AG04450 (cell line): Measurements from ENCODE around the gene PPP1R14D. TPM values are rescaled to one million over a fixed set of nuclear protein-coding genes. Genes with fewer than 3 reads are reported as not detected.

Experiments
- CTCF ChIA-PET: fragments of 300-600, 350-600 bp; formaldehyde crosslinking; extraction: SDS; loops from one replicate; lab custom pipeline; 2022; ENCODE audit warnings: antibody characterized with exemption, inconsistent platforms; lab: Charles Lee
- POLR2A ChIA-PET: fragments of 350-600 bp; formaldehyde crosslinking; extraction: SDS; loops from one replicate; lab custom pipeline; 2021; ENCODE audit warnings: antibody characterized with exemption, inconsistent platforms; lab: Yijun Ruan, JAX
- DNase-seq: peaks from one replicate; pipeline ENCODE4 v3.0.0-alpha.2; 2011; ENCODE audit warnings: low read depth, low spot score
- H3K27ac ChIP-seq: one replicate; pipeline ENCODE4 v1.5.1; 2012; ENCODE audit warnings: low read depth, low read length, control low read depth
- H3K27me3 ChIP-seq: one replicate; pipeline ENCODE4 v1.6.0; 2012; ENCODE audit warnings: low read length; ENCODE audit not compliant: control insufficient read depth, insufficient read depth
- H3K4me3 ChIP-seq: 2 replicates; pipeline ENCODE4 v1.5.1; 2011; ENCODE audit warnings: mild to moderate bottlenecking, low read depth, low read length, control low read depth
- H3K9me3 ChIP-seq: 2 replicates; pipeline ENCODE4 v1.5.1; 2012; ENCODE audit warnings: low read length; ENCODE audit not compliant: control insufficient read depth, insufficient read depth
- CTCF ChIP-seq: IDR thresholded peaks from 2 replicates; pipeline ENCODE4 v1.5.1; 2011; ENCODE audit warnings: low read depth, low read length, control low read depth, inconsistent platforms
- polyA plus RNA-seq: library from polyadenylated mRNA; depleted of rRNA; stranded (reverse); fragments of >200 nt; gene quantifications from 2 replicates; pipeline ENCODE4 v1.2.3, GENCODE V29; 2011

The PPP1R14D gene
- polyA plus RNA-seq, 1 experiment, result not detected

GRCh38 chr15:40775740-40776536 lies 52.6 kb downstream of the PPP1R14D start:
- ChIA-PET POLR2A (no interaction called here), CTCF (interaction anchor here (1.0 kb wide), 2 partner anchors 9 to 186 kb away, joined by 3 to 7 read pairs; no protein-coding TSS in a partner anchor)
- Histone ChIP-seq H3K4me3 (no peak overlapping the region), H3K27ac (no peak overlapping the region), H3K27me3 (no peaks in the 10 kb centered on the region), H3K9me3 (no peaks in the 10 kb centered on the region)
- DNase-seq, result no peak
- no peak for TF ChIP-seq CTCF

GRCh38 chr15:40775007-40775406 lies 53.5 kb downstream of the PPP1R14D start:
- Histone ChIP-seq H3K4me3 (no peak overlapping the region), H3K9me3 (no peaks in the 10 kb centered on the region), H3K27ac (no peak overlapping the region), H3K27me3 (no peaks in the 10 kb centered on the region)
- ChIA-PET CTCF (no interaction called here), POLR2A (no interaction called here)
- no peak for TF ChIP-seq CTCF
- no peak for DNase-seq

- Histone ChIP-seq H3K27ac (no peak overlapping the region), H3K9me3 (no peaks in the 10 kb centered on the region), H3K4me3 (no peak overlapping the region), H3K27me3 (no peaks in the 10 kb centered on the region)
- TF ChIP-seq CTCF, result no peak
- POLR2A ChIA-PET, result no interaction called here
- no peak for DNase-seq
- CTCF ChIA-PET, result interaction anchor here (1.5 kb wide), 1 partner anchor 83 kb away, joined by 4 read pairs; no protein-coding TSS in a partner anchor
Measured at GRCh38 chr15:40773902-40774301, 54.6 kb downstream of the PPP1R14D start.

GRCh38 chr15:40773496-40773895 lies 55.0 kb downstream of the PPP1R14D start:
- H3K27me3 ChIP-seq, result no peaks in the 10 kb centered on the region
- no peaks in the 10 kb centered on the region for H3K9me3 ChIP-seq
- no peak overlapping the region for H3K27ac ChIP-seq
- no peak for TF ChIP-seq CTCF
- POLR2A ChIA-PET, result no interaction called here
- no peak overlapping the region for H3K4me3 ChIP-seq
- CTCF ChIA-PET, result interaction anchor here (1.5 kb wide), 1 partner anchor 84 kb away, joined by 4 read pairs; no protein-coding TSS in a partner anchor
- no peak for DNase-seq

- CTCF ChIA-PET, result no interaction called here
- no peak overlapping the region for H3K27ac ChIP-seq
Measured at GRCh38 chr15:40772014-40772413, 56.5 kb downstream of the PPP1R14D start.

More at GRCh38 chr15:40772014-40772413, 56.5 kb downstream of the PPP1R14D start:
- Histone ChIP-seq H3K27me3 (no peaks in the 10 kb centered on the region), H3K9me3 (no peaks in the 10 kb centered on the region), H3K4me3 (no peak overlapping the region)
- POLR2A ChIA-PET, result no interaction called here
- TF ChIP-seq CTCF, result no peak
- DNase-seq, result no peak
